A172 (cell line): Measurements from ENCODE around the gene KAZN. TPM values are rescaled to one million over a fixed set of nuclear protein-coding genes. Genes with fewer than 3 reads are reported as not detected.
"Not testable (repeated sequence)": the region's sequence is repeated elsewhere in the genome, so short reads cannot be mapped to it uniquely, and the experiment has no call there.

Experiments
- DNase-seq: peaks from one replicate; pipeline ENCODE4 v3.0.0-alpha.2; 2015; ENCODE audit warnings: low spot score
- total RNA-seq: library from RNA; depleted of rRNA; stranded (reverse); fragments of >200 nt; shearing (Covaris generic); gene quantifications from 2 replicates; pipeline ENCODE4 v1.2.3, GENCODE V29; 2014

Gene KAZN
- total RNA-seq, 1 experiment from 2014 or later, result 1.7 TPM

- no peak for DNase-seq
Measured at GRCh38 chr1:14955402-14955801, 356.9 kb downstream of the KAZN start.

GRCh38 chr1:14955976-14956375 is 357.5 kb downstream of the KAZN start:
- DNase-seq, result no peak

- no peak for DNase-seq
Measured at GRCh38 chr1:14956579-14957195, 358.2 kb downstream of the KAZN start.

- DNase-seq, result no peak
Measured at GRCh38 chr1:14957375-14958098, 359.1 kb downstream of the KAZN start.

GRCh38 chr1:14958249-14959058 is 360.0 kb downstream of the KAZN start:
- DNase-seq, result no peak

GRCh38 chr1:14959059-14959694 is 360.7 kb downstream of the KAZN start:
- DNase-seq, result no peak

- no peak for DNase-seq
Measured at GRCh38 chr1:14961661-14962267, 363.3 kb downstream of the KAZN start.

- no peak for DNase-seq
Measured at GRCh38 chr1:14962407-14962806, 363.9 kb downstream of the KAZN start.

- DNase-seq, result not testable (repeated sequence)
Measured at GRCh38 chr1:14963791-14964710, 365.6 kb downstream of the KAZN start.

- no peak for DNase-seq
Measured at GRCh38 chr1:14964711-14965055, 366.2 kb downstream of the KAZN start.

GRCh38 chr1:14968251-14968851 is 369.9 kb downstream of the KAZN start:
- DNase-seq, result peak; percentile 73

GRCh38 chr1:14969006-14969405 is 370.5 kb downstream of the KAZN start:
- DNase-seq, result no peak

- DNase-seq, result peak; percentile 76
Measured at GRCh38 chr1:14970115-14970798, 371.8 kb downstream of the KAZN start.

- no peak for DNase-seq
Measured at GRCh38 chr1:14970799-14971141, 372.3 kb downstream of the KAZN start.

GRCh38 chr1:14971221-14971620 is 372.7 kb downstream of the KAZN start:
- DNase-seq, result no peak

- no peak for DNase-seq
Measured at GRCh38 chr1:14972107-14972506, 373.6 kb downstream of the KAZN start.

GRCh38 chr1:14973773-14974172 is 375.3 kb downstream of the KAZN start:
- DNase-seq, result no peak

GRCh38 chr1:14974361-14974760 is 375.9 kb downstream of the KAZN start:
- no peak for DNase-seq

GRCh38 chr1:14975119-14975518 is 376.6 kb downstream of the KAZN start:
- no peak for DNase-seq

- no peak for DNase-seq
Measured at GRCh38 chr1:14976256-14976655, 377.8 kb downstream of the KAZN start.
